GM12872 (cell line): ENCODE data around the gene LRRC66.

Source experiments
- TF ChIP-seq, protein P1 (sequence below): IDR thresholded peaks from 3 replicates; pipeline ENCODE4 v1.5.1; 2011; ENCODE audit warnings: low read depth, mild to moderate bottlenecking, low read length, moderate library complexity; ENCODE audit not compliant: insufficient read depth

Gene LRRC66

DNA sequence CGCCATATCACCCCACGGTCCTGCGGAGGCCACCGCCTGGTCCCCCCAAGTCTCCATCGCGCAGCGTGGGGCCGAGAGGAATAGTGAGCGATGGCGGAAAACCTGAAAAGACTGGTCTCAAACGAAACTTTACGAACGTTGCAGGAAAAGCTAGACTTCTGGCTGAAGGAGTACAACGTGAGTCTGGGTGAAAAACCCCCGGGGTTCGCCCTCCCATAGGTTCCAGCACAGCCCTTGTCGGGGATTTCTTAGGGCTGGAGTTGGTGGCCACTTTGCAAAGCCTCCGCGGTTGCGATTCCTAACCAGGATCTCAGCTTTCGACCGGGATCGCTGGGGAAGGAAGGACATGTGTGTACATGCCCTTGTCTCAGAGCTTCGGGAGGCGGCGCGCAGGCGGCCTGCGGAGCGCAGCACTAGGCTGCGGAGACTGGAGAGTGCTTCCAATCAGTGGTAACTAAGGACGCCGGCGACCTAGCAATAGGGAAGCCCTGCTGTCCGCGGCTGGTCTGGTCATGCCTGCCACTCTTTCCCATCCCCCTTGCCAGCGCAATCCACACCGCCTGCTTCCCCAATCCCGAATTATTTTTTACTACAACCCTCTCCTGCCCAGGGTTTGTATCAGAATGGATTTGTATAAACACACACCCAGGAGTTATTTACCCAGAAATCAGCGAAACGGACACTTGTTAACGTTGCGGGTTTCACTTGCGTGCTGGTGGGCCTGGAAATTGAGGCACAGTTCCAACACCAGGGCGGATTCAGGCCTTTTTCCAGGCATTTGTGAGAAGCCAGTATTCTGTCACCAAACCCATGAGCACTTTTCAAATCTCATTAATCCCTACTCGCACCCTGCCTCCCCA, 31.7 kb upstream of the LRRC66 start:
- TF ChIP-seq, protein P1, sequence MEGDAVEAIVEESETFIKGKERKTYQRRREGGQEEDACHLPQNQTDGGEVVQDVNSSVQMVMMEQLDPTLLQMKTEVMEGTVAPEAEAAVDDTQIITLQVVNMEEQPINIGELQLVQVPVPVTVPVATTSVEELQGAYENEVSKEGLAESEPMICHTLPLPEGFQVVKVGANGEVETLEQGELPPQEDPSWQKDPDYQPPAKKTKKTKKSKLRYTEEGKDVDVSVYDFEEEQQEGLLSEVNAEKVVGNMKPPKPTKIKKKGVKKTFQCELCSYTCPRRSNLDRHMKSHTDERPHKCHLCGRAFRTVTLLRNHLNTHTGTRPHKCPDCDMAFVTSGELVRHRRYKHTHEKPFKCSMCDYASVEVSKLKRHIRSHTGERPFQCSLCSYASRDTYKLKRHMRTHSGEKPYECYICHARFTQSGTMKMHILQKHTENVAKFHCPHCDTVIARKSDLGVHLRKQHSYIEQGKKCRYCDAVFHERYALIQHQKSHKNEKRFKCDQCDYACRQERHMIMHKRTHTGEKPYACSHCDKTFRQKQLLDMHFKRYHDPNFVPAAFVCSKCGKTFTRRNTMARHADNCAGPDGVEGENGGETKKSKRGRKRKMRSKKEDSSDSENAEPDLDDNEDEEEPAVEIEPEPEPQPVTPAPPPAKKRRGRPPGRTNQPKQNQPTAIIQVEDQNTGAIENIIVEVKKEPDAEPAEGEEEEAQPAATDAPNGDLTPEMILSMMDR, result no peak

DNA sequence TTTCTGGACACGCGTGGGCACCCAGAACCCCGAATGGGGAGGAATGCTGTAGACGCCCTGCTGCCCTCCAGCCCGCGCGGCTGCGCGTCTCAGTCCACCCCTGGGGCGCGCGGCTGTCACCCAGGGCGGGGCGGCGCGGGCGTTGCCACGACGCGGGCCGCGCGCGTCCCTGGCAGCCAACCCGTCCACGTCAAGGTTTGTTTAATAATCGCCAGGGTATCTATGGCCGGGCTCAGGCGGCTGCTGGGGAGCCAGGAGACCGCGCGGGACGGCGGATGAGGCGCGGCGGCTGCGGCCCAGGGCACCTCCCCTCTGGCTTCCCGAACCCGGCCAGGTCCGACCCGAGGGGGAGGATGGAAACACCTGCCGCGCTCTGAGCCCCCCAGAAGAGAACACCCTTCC, 31.1 kb upstream of the LRRC66 start, which contains the start of gene SPATA18:
TSS of gene SPATA18 (plus strand) at position 92 of the 402 bp plus-strand sequence. CDS start 401 bp downstream, outside the sequence.
- TF ChIP-seq, protein P1, result no peak

DNA sequence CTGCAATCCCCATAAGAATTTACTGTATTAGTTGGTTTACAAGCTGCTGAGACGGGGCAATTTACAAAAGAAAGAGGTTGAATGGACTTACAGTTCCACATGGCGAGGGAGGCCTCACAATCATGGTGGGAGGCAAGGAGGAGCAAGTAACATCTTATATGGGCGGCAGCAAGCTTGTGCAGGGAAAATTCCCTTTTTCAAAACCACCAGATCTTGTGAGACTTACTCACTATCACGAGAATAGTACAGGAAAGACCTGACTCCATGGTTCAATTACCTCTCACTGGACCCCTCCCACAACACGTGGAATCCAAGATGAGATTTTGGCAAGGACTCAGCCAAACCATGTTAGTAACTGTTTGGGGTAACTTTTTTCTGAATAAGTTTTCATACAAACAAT, 29.1 kb upstream of the LRRC66 start:
- TF ChIP-seq, protein P1, result no peak

DNA sequence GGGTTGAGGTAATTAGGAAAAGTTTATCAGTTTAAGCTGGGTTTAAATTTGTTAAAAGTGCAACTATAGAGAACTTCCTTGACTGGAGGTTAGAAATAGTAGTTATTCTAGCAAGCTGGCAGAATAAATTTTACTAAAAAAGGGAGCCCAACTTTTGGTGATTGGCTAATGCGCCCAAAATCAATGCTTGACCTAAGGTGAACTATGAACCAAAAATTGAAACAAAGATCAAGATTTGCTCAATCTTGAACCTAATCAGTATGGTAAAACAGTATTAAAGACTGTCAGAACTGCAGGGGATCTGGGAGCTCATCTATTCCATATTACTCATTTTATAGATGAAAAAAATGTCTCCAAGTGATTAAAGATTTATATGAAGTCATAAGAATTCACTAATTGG, 24.9 kb upstream of the LRRC66 start:
- TF ChIP-seq, protein P1, result no peak

DNA sequence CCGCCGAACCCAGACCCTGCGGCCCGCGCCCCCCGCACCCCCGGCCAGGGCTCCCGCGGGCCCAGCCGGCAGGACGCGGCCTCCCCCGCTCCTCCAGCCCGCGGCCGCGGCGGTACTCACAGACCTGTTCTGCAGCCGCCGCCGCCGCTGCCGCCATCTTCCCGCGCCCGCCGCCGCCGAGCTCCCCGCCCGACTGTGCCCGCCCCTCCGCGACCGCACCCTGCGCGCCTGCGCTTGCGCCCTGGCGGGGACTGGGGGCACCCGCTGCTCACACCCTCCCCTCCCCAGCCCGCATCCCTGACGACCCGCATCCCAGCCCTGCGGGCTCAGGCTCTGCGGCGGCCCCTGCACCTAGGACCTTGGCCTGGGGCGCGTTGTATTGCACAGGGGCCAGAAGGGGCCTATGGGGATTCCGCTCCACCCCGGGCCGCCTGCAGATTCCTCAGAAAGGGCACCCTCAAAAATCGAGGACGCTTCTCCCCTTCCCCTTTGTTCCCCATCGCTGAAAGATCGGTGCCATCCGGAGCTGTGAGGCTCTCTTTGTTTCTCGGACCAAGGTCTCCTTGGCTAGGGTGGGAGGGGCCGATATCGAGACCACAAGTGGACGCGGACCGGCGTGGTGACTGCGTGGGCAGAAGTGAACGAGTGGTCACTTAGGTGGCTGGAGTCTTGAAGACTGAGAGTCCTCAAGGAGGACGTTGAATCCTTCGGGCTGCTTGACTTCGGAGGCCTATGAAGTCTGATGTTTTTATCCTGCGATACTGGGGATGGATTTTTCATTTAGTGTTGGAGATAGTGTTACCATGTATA, 18.1 kb upstream of the LRRC66 start, which contains the start of gene SGCB:
TSS of gene SGCB (minus strand) at position 197 of the 810 bp plus-strand sequence. CDS start at position 157, 40 bp downstream.
- TF ChIP-seq, protein P1, result no peak

DNA sequence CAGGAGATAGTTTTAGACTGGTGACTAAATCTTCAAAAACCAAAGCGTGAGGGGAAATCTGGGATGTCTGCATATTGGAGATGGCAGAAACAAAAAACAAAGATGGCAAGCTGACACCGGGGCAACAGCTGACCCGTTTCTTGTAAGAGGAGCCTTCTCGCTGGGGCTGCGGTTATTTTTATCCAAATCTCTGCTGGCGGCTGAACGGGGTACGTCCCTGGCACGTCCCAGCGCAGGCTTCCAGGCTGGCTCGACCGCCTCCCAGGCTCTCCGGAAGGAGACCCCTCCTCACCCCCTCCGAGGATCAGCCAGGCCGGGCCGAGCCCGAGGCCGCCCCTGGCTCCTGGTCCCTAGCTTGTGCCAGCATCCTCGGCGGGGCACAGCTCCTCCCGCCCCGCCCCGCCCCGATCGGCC, 17.5 kb upstream of the LRRC66 start:
- TF ChIP-seq, protein P1, result no peak

DNA sequence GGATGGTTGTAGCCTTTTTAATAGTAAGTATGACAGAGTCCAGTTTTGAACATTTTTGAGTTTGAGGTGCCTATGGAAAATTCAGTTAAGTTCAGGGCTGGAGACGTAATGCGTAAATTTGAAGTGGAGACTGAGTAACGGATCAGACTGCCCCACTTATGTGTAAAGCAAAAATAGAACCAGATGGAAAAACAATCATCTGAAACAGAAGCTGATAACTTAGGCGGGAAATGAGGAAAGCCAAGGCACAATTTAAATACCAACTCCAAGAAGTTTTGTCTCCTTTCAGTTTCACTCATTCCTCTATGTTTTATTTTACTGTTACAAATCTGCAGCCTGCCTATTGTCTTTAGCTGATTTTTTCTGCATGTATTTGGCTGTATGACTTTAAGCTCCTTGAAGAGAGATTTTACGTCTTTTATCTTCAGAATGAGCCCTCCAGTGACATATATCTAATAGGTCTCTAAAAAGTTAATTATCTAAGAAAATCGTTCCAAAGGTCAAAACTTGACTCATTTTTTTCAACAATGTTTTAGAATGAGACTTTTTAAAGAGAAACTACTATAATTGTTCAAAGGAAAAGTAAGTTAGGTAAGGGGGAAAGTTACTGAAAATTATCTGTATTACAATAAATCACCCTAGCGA, 16.8 kb upstream of the LRRC66 start:
- TF ChIP-seq, protein P1, result no peak
